Liver (tissue), 9 donors: ENCODE data around the gene ILDR2. TPM values are rescaled to one million over a fixed set of nuclear protein-coding genes. Genes with fewer than 3 reads are reported as not detected.

Experiments
- DNase-seq: peaks from one replicate; pipeline ENCODE4 v3.0.0-alpha.2; 2017; ENCODE audit warnings: low spot score
- H3K27ac ChIP-seq, 2 donors: one replicate each; pipeline ENCODE4 v1.7.0; 2013; ENCODE audit warnings: inconsistent platforms in 2 of 2, low read length in 2 of 2, control low read depth in 1 of 2, low read depth in 1 of 2, mild to moderate bottlenecking in 1 of 2
- H3K27me3 ChIP-seq, 4 donors: one replicate each; pipeline versions ENCODE4 v1.6.1 to v1.7.0; 2013; ENCODE audit warnings: low read length in 3 of 4, inconsistent platforms in 1 of 4, mild to moderate bottlenecking in 1 of 4, moderate library complexity in 1 of 4; ENCODE audit not compliant: control insufficient read depth in 4 of 4, insufficient read depth in 4 of 4
- H3K36me3 ChIP-seq, 4 donors: one replicate each; pipeline versions ENCODE4 v1.6.1 to v1.7.0; 2013; ENCODE audit warnings: low read length in 3 of 4, mild to moderate bottlenecking in 3 of 4, low read depth in 1 of 4, moderate library complexity in 1 of 4; ENCODE audit not compliant: control insufficient read depth in 4 of 4, insufficient read depth in 3 of 4
- H3K4me1 ChIP-seq, 4 donors: one replicate each; pipeline versions ENCODE4 v1.6.1 to v1.7.0; 2013; ENCODE audit warnings: low read length in 3 of 4, mild to moderate bottlenecking in 3 of 4, moderate library complexity in 1 of 4; ENCODE audit not compliant: control insufficient read depth in 4 of 4, insufficient read depth in 4 of 4
- H3K4me3 ChIP-seq, 3 donors: one replicate each; pipeline versions ENCODE4 v1.6.1 to v1.7.0; 2013; ENCODE audit warnings: low read length in 3 of 3, control low read depth in 1 of 3, low read depth in 1 of 3, mild to moderate bottlenecking in 1 of 3
- H3K9ac ChIP-seq, 2 donors: one replicate each; pipeline ENCODE4 v1.7.0; 2013; ENCODE audit warnings: low read length in 2 of 2, mild to moderate bottlenecking in 2 of 2, moderate library complexity in 2 of 2, control low read depth in 1 of 2, low read depth in 1 of 2
- H3K9me3 ChIP-seq, 4 donors: one replicate each; pipeline versions ENCODE4 v1.6.1 to v1.7.0; 2013; ENCODE audit warnings: low read length in 3 of 4; ENCODE audit not compliant: control insufficient read depth in 4 of 4
- ATF3 ChIP-seq: IDR thresholded peaks from 2 replicates; pipeline ENCODE4 v1.6.1; 2016; ENCODE audit warnings: antibody characterized with exemption
- CTCF ChIP-seq: fragments of 150-350 bp; IDR thresholded peaks from 2 replicates; pipeline ENCODE4 v1.5.1; 2017; ENCODE audit warnings: improper control_type of control experiment, low read depth, low read length; ENCODE audit not compliant: missing input control
- EGR1 ChIP-seq, 2 donors: IDR thresholded peaks; 2 replicates each; pipeline ENCODE4 v1.6.1; 2016 to 2018; ENCODE audit warnings: antibody characterized with exemption in 2 of 2, low read depth in 2 of 2
- FOXA1 ChIP-seq: IDR thresholded peaks from 2 replicates; pipeline ENCODE4 v1.6.1; 2016; ENCODE audit warnings: antibody characterized with exemption
- GABPA ChIP-seq, 2 donors: IDR thresholded peaks in 1 of 2; conservative IDR thresholded peaks in 1 of 2; 2 replicates each; pipeline ENCODE4 v1.6.1; 2016; ENCODE audit warnings: antibody characterized with exemption in 2 of 2, mild to moderate bottlenecking in 1 of 2, moderate library complexity in 1 of 2
- HNF4A ChIP-seq, 2 donors: conservative IDR thresholded peaks; 2 replicates each; pipeline ENCODE4 v1.6.1; 2016; ENCODE audit warnings: antibody characterized with exemption in 2 of 2, mild to moderate bottlenecking in 2 of 2
- HNF4G ChIP-seq: IDR thresholded peaks from 2 replicates; pipeline ENCODE4 v1.6.1; 2016; ENCODE audit warnings: antibody characterized with exemption
- JUND ChIP-seq, 2 donors: IDR thresholded peaks; 2 replicates each; pipeline ENCODE4 v1.6.1; 2016; ENCODE audit warnings: antibody characterized with exemption in 2 of 2
- MAX ChIP-seq: IDR thresholded peaks from 2 replicates; pipeline ENCODE4 v1.6.1; 2016; ENCODE audit warnings: antibody characterized with exemption
- RAD21 ChIP-seq, 2 donors: IDR thresholded peaks; 2 replicates each; pipeline ENCODE4 v1.6.1; 2016; ENCODE audit warnings: antibody characterized with exemption in 2 of 2, mild to moderate bottlenecking in 2 of 2
- REST ChIP-seq: IDR thresholded peaks from 2 replicates; pipeline ENCODE4 v1.6.1; 2016; ENCODE audit warnings: antibody characterized with exemption, mild to moderate bottlenecking
- RXRA ChIP-seq, 2 donors: IDR thresholded peaks; 2 replicates each; pipeline ENCODE4 v1.6.1; 2017 to 2018; ENCODE audit warnings: antibody characterized with exemption in 2 of 2, mild to moderate bottlenecking in 1 of 2
- SP1 ChIP-seq: IDR thresholded peaks from 2 replicates; pipeline ENCODE4 v1.6.1; 2018; ENCODE audit warnings: antibody characterized with exemption, mild to moderate bottlenecking
- TAF1 ChIP-seq: conservative IDR thresholded peaks from 2 replicates; pipeline ENCODE4 v1.6.1; 2016; ENCODE audit warnings: antibody characterized with exemption, mild to moderate bottlenecking
- YY1 ChIP-seq: IDR thresholded peaks from 2 replicates; pipeline ENCODE4 v1.6.1; 2016; ENCODE audit warnings: antibody characterized with exemption, mild to moderate bottlenecking
- WGBS: extraction: QIAGEN DNeasy Blood & Tissue Kit; methylation state at CpG from one replicate; pipeline ENCODE4 v1.1.7; 2013; 5-methylcytosine and 5-hydroxymethylcytosine counted together
- polyA plus RNA-seq, 2 donors: library from polyadenylated mRNA; stranded (reverse) in 1 of 2; unstranded in 1 of 2; fragments of 200-250 nt in 1 of 2; fragments of >200 nt in 1 of 2; fragmentation: Nextera tagmentation in 1 of 2; extraction: Ambion mirVana in 1 of 2; gene quantifications; one replicate each; pipeline versions ENCODE4 v1.2.1 to v1.2.3, GENCODE V29; 2013 to 2015
- total RNA-seq, 2 donors: library from RNA; depleted of rRNA; stranded (reverse); fragments of >200 nt; gene quantifications; one replicate each; pipeline ENCODE4 v1.2.3, GENCODE V29; 2014
- donor health status: healthy.
- donor health status: healthy.
- donor health status: healthy.
- donor health status: healthy.
- donor health status: healthy.

ILDR2 gene
- total and polyA plus RNA-seq, 4 donors, result 0.09 to 7.4 (median 0.44) TPM

- TF ChIP-seq RXRA (IDR thresholded peaks at IDR 0.05) (no peak), MAX (no peak)
Observed at GRCh38 chr1:166988974-166989515, 13.7 kb upstream of the ILDR2 start, which contains the start of gene MAEL (continued).

- no peaks in the 10 kb centered on the region for H3K9me3 ChIP-seq
- H3K36me3 ChIP-seq, result no peaks in the 10 kb centered on the region
- TF ChIP-seq RAD21 (IDR thresholded peaks at IDR 0.05) (no peak), JUND (IDR thresholded peaks at IDR 0.05) (no peak), REST (no peak), YY1 (no peak), MAX (no peak), EGR1 (IDR thresholded peaks at IDR 0.05; ENCODE audit: low read depth in 2 of 2) (no peak), SP1 (no peak), FOXA1 (no peak)
- H3K9ac ChIP-seq, result no peak overlapping the region
- no peak overlapping the region for H3K4me3 ChIP-seq
- no peak overlapping the region for H3K27ac ChIP-seq
- WGBS, result 98% methylated on average over 1 of the region's 1 CpG
- peaks cover 0 to 5% (median 0%) of the 10 kb centered on the region in 4 donors for H3K4me1 ChIP-seq
- H3K27me3 ChIP-seq, result no peaks in the 10 kb centered on the region
- no peak for DNase-seq
Observed at GRCh38 chr1:166981589-166981988, 6.2 kb upstream of the ILDR2 start.

GRCh38 chr1:166980818-166981217, 5.5 kb upstream of the ILDR2 start:
- TF ChIP-seq HNF4A (conservative IDR thresholded peaks at IDR 0.05), result no peak
- peak; percentile 60 for TF ChIP-seq ATF3
- TF ChIP-seq JUND (IDR thresholded peaks at IDR 0.05), result peak; percentile 48 to 77
- peaks cover 0 to 9% (median 4%) of the 10 kb centered on the region in 4 donors for H3K4me1 ChIP-seq
- no peak for DNase-seq
- no peak overlapping the region for H3K27ac ChIP-seq
- no peaks in the 10 kb centered on the region for H3K9me3 ChIP-seq
- WGBS, result 86% methylated on average over 3 of the region's 3 CpGs
- H3K27me3 ChIP-seq, result no peaks in the 10 kb centered on the region
- no peak overlapping the region for H3K4me3 ChIP-seq
- H3K9ac ChIP-seq, result no peak overlapping the region
- no peaks in the 10 kb centered on the region for H3K36me3 ChIP-seq

DNA sequence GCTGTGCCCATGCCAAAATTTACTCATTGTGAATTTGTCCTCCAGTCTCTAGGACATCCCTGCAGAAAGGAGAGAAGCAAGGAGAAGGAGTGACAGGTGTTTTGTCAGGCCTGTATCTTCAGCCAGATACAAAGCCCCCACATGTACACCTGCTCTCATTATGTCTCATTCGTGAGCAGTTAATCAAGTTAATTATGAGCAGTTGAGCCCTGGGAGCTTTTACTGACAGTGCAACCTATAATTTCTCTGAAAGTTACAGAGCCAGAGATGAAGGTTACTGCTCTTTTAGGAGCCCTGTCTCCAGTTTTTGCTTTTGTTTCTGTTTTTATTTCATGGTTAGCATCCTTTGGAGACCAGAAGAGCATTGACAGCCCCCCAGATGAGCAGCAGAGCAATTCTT, 5.0 kb upstream of the ILDR2 start:
- Histone ChIP-seq H3K9me3 (no peaks in the 10 kb centered on the region), H3K36me3 (no peaks in the 10 kb centered on the region), H3K4me3 (no peak overlapping the region), H3K4me1 (peaks cover 0 to 9% (median 4%) of the 10 kb centered on the region in 4 donors), H3K27ac (no peak overlapping the region), H3K9ac (no peak overlapping the region), H3K27me3 (no peaks in the 10 kb centered on the region)
- 83% methylated on average over 1 of the region's 1 CpG for WGBS
- DNase-seq, result no peak
- TF ChIP-seq MAX, result no peak
- TF ChIP-seq GABPA (IDR thresholded peaks at IDR 0.05 in 1 of 2, conservative IDR thresholded peaks at IDR 0.05 in 1 of 2), result no peak
- no peak for TF ChIP-seq TAF1
- no peak for TF ChIP-seq ATF3
- no peak for TF ChIP-seq FOXA1
- no peak for TF ChIP-seq HNF4A (conservative IDR thresholded peaks at IDR 0.05)
- no peak for TF ChIP-seq CTCF
- TF ChIP-seq RXRA (IDR thresholded peaks at IDR 0.05), result no peak
- no peak for TF ChIP-seq EGR1 (IDR thresholded peaks at IDR 0.05; ENCODE audit: low read depth in 2 of 2)
- no peak for TF ChIP-seq HNF4G
